GM19238 (cell line): Measurements from ENCODE around the gene ARMH4.
A peak's percentile ranks its signal among the peaks of the same experiment; 100 is the strongest.

Experiments used
- DNase-seq: peaks from one replicate; pipeline ENCODE4 v3.0.0; 2011; ENCODE audit warnings: low spot score; ENCODE audit not compliant: insufficient read length

ARMH4 gene

DNA sequence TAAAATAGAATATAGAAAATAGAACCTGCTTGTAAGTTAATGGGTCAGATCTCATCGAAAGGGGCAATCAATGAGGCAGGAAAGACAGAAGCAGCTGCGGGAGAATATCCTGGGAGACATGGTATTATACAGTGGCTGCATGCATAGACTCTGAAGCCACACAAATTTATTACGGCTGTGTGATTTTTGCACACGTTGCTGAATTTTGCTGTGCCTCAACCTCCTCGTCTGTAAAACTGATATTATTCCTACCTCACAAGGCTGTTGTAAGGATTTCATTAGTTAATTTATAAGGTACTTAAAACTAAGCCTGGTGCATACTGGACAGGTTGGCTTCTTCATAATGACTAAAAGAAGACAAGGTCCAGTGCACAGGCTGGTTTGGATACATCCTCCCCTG is 52.3 kb downstream of the ARMH4 start:
- no peak for DNase-seq

DNA sequence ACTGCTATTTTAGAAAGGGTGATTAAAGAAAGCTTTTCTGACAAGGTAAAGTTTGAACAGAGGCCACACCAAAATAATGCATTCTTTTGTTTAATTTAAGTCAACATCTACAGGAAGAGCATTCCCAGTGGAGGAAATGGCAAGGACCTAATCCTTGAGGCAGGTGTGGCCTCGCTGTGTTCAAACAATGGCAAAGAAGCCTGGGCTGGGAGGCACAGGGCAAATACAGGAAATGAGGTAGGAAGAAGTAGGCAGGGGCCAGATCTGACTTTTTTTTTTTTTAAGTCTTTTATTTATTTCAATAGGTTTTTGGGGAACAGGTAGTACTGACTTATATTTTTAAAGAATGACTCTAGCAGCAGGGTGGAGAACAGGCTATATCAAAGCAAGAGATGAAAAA is 53.5 kb downstream of the ARMH4 start:
- DNase-seq, result no peak

DNA sequence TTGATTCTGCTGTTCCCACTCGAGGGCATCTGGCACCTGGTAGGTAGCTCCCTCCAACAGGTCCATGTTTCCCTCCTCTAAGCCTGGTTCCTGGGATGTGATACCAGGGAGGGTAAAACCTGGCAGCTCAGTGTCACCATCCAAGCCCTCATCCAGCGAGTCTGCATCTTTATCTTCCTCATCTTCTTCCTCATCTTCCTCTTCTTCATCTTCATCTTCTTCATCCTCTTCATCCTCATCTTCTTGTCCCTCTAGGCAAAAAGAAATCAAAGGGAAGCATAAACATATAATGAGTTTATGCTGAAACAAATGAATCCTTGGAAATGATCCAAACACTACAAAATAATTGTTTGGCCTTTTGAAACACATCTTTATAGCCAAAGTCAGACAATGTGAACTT is 55.3 kb downstream of the ARMH4 start:
- no peak for DNase-seq

DNA sequence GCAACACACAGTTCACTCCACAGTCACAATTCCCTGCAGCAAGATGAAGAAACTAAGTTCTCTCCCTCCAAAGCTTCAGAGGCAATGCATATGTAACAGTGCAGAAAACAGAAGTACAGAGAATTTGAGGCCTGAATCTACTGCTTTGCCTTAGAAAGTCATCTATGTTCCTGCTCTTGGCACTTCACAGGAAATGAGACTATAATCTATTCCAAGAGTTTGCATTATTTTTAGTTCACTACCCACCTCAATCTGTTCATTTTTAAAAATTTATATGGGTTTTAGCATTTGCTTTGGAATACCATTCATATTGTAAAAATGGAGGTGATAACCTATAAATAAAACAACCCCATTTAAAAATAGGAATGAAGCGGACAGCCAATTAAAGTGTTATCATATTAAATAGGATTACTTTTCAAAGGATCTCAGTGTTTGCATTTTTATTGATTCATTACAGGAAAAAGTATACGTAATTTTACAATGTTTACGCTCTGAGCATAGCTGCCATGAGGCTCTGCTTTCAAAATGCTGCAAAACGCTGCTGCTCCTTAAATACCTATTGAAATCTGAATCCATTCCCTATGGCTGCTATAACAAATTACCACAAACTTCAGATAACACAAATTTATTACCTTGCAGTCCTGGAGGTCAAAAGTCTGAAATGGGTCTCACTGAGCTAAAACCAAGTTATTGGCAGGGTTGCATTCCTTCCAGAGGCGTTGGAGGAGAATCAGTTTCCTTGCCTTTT is 60.0 kb downstream of the ARMH4 start:
- DNase-seq, result no peak

GRCh38 chr14:58089612-58090011 is 62.4 kb downstream of the ARMH4 start:
- DNase-seq, result no peak

DNA sequence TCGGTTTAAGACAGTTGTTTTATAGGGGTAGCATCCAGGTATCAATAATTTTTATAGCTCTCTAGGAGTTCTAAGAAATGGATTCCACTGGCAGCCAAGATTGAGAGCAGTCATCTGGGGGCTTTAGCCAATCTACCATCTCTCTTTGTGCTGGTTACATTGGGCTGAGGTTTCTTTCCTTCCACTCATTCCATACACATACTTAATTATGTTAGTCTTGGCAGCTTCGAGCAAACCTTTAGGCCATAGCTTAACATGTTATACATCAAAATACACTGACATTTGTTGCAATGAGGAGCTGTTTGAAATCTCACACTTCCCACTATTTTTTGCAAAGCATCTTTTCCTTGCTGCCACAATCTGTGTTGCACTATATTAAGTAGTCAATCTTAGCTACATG is 63.1 kb downstream of the ARMH4 start:
- DNase-seq, result no peak

GRCh38 chr14:58085877-58086276 is 66.1 kb downstream of the ARMH4 start:
- no peak for DNase-seq

DNA sequence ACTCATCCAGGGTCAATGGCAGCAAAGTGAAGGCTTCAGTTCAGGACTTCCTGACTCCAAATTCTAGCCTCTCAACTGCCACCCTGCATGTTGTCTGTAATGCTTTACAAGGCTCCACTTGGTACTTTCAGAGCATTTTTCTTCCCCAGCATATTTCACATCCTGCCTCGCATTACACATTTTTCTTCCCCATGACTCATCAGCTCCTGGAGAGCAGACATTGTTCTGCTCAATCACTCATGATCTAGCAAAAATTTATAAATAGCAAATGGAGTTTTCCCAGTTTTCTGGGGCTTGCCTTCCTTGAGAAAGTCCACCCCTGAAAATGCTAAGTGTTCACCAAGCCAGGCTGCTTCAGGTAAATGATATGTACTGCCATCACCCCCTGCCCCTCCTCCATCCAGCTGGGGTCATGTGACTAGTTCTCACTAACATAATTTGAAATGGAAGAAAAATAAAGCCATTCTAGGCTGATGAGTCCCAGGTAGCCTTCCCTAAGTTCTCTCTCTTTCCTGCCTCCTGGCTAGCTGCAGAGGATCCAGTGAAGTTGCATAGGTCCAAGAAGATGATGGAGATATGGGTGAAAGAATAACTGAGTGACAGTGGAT is 69.4 kb downstream of the ARMH4 start:
- no peak for DNase-seq

GRCh38 chr14:58082011-58082410 is 70.0 kb downstream of the ARMH4 start:
- no peak for DNase-seq

DNA sequence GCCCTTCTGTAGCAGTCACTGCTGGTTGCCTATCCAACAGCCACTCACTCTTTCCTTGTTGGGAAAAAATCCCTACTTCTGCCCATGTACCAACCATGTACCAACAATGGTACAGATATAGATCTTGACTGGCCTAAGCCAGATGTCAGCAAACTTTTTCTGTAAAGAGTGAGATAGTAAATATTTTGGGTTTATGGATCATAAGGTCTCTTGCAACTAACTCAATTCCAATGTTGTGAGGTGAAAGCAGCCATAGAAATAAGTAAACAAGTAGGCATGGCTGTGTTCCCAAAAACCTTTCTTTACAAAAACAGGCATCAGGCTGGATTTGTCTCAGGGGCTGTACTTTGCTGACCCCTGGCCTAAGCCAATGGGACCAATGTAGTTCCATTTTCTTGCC is 73.5 kb downstream of the ARMH4 start:
- no peak for DNase-seq

- no peak for DNase-seq
Measured at GRCh38 chr14:58078068-58078467, 73.9 kb downstream of the ARMH4 start.

DNA sequence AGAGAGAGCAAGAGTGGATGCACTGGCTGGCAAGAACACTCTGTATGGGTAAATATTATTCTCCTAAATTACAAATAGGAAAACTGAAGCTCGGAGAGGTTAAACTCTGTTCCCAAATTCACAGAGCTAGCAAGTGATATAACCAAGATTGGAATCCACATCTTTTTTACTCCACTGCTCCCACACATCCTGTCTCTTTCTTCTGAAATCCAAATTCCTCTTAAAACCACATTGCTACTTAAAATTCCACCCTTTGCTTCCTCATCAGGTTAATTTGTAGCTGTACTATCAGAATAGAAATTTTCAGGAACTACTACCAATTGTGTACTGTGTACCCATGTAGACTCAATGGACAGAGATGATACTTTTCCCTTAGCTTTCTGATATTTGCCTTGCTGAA is 74.4 kb downstream of the ARMH4 start:
- DNase-seq, result no peak

DNA sequence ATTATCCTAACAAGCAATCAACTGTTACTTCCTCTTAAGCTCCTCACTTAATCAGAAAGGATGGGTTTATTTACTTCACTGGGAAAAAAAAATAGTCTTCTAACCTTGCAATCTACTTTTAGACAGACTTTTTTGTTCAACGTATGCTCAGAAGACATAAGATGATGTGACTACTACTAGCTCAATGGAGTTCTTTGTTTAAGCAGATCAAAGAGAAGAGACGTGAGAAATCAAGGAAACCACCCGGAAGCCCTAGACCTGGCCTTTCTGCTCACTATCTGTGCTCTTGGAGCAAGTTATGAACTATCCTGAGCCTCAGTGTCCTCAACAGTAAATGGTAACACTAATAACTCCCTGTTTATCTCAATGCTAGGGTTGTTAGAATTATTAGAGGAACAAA is 78.5 kb downstream of the ARMH4 start:
- no peak for DNase-seq

DNA sequence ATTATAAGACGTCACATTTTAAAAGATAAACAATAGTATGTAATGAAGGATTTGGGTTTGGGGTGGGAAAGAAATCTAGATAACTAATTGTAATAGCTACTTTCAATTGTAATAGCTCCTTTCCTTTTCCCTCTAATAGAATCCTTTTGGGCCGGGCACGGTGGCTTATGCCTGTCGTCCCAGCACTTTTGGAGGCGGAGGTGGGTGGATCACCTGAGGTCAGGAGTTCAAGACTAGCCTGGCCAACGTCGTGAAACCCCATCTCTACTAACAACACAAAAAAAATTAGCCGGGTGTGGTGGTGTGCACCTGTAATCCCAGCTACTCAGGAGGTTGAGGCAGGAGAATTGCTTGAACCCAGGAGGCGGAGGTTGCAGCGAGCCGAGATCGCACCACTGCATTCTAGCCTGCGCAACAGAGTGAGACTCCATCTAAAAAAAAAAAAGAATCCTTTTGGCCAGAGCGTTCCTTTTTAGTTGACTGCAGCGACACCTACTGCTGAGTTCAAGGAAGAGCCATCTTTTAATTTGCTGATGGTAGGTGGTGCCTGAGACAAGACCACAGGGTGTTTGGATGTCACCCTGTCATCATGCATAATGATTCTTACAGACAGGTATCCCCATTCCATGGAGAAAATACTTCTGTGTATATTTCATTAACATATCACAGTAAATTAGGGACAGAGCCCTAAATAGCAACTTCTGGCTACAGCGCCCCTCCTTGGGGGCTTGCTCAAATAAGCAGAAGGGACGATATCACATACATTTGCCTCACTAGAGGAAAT is 79.5 kb downstream of the ARMH4 start:
- DNase-seq, result peak; percentile 35

DNA sequence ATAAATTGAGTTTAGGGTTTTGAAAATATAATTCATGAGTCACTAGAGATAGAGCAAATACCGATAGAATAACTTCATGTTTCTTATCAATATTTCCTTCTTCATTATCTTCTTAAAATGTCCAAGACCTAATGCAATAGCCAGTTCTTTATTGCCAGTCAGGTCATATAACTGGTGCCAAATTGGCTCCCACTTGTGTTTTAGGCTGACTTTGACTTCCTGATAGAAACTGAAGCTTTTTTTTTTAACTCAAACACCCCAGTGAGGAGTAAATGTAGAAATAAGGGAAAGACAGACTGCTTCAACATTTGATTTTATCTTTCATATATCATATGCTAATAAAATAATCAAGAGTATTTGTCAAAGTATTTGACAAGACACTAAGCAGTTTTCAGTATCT is 80.7 kb downstream of the ARMH4 start:
- no peak for DNase-seq

GRCh38 chr14:58068306-58068705 is 83.7 kb downstream of the ARMH4 start:
- DNase-seq, result no peak

GRCh38 chr14:58066115-58066514 is 85.9 kb downstream of the ARMH4 start:
- DNase-seq, result no peak

- DNase-seq, result no peak
Measured at GRCh38 chr14:58061581-58061980, 90.4 kb downstream of the ARMH4 start.

DNA sequence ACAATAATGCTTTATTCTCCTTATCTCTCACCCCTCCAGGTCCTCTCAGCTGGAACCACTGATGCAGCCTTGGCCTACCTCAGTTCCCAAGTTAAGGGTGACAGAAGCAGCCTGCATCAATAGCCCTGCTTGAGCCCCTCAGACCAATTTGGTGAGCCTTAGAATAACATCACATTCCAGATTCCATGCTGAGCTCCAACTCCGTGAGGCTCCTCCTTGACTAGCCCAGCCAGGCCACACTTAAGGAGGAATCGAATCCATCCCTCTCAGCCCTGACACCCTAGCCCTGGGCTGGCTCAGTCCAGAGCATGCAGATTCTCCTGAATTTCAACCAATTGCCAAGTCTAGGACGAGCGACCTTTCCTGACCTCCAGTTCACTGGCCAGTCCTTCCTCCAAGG is 91.1 kb downstream of the ARMH4 start:
- DNase-seq, result no peak

GRCh38 chr14:58060077-58060476 is 91.9 kb downstream of the ARMH4 start:
- DNase-seq, result no peak

GRCh38 chr14:58059126-58059525 is 92.9 kb downstream of the ARMH4 start:
- no peak for DNase-seq

- DNase-seq, result no peak
Measured at GRCh38 chr14:58055497-58056010, 96.5 kb downstream of the ARMH4 start.
